K562 (cell line): ENCODE measurements around the gene OPCML. TPM values are rescaled to one million over a fixed set of nuclear protein-coding genes. Genes with fewer than 3 reads are reported as not detected.

ENCODE experiments used
- ATAC-seq: fragments of 200-7000 bp; cut with Tn5 transposase; 3 replicates; pipeline ENCODE4 v1.9.1; 2020; ENCODE audit warnings: moderate library complexity
- BruUV-seq: library from RNA; stranded (reverse); fragments of 400-500 nt; replicated peaks from 2 replicates; lab custom pipeline; 2021; lab: Mats Ljungman, UMichigan
- CTCF ChIA-PET: fragments of 300-600 bp; formaldehyde crosslinking; extraction: SDS; loops from one replicate; lab custom pipeline; 2021; ENCODE audit warnings: low intra/inter-chr PET ratio; lab: Yijun Ruan, JAX
- POLR2A ChIA-PET: fragments of 300-600, 350-650 bp; sonication (Branson Sonifier 250); formaldehyde crosslinking; extraction: SDS; loops from one replicate; lab custom pipeline; 2021; ENCODE audit warnings: antibody characterized with exemption, inconsistent platforms; lab: Yijun Ruan, JAX
- DNase-seq, 4 experiments: peaks; one replicate each; pipeline versions ENCODE4 v3.0.0 to v3.0.0-alpha.2; 2011 to 2018; ENCODE audit warnings: low spot score in 3 of 4, mixed read lengths in 3 of 4; ENCODE audit errors: extremely low read depth in 1 of 4
- FAIRE-seq: peaks from 2 replicates; lab custom pipeline; 2011; peaks lifted over from hg19 to GRCh38; lab: Jason Lieb, UNC
- H2AFZ ChIP-seq: 2 replicates; pipeline ENCODE4 v1.6.0; 2011; ENCODE audit warnings: low read depth, low read length, control low read depth, inconsistent platforms
- H3K27ac ChIP-seq: fragments of 200-600 bp; 3 replicates; pipeline ENCODE4 v1.8.0; 2011; ENCODE audit warnings: low read depth, mild to moderate bottlenecking, control low read depth, inconsistent platforms, low read length, moderate library complexity, mixed read lengths; ENCODE audit errors: extremely low read depth
- H3K27me3 ChIP-seq, 2 experiments: fragments of 300-600 bp in 1 of 2; 2 replicates in 1 of 2; 3 replicates in 1 of 2; pipeline versions ENCODE4 v1.6.0 to v1.8.0; 2011; ENCODE audit warnings: inconsistent platforms in 2 of 2, low read length in 2 of 2, mild to moderate bottlenecking in 1 of 2, mixed read lengths in 1 of 2, moderate library complexity in 1 of 2; ENCODE audit not compliant: control insufficient read depth in 2 of 2, insufficient read depth in 2 of 2
- H3K36me3 ChIP-seq: fragments of 300-600 bp; 3 replicates; pipeline ENCODE4 v1.8.0; 2011; ENCODE audit warnings: mild to moderate bottlenecking, low read length, inconsistent platforms; ENCODE audit not compliant: control insufficient read depth, insufficient read depth
- H3K4me1 ChIP-seq, 2 experiments: fragments of 200-600 bp in 1 of 2; replicated peaks in 1 of 2; 2 replicates in 1 of 2; 3 replicates in 1 of 2; pipeline versions ENCODE4 v1.5.1 to v1.8.0; 2011; ENCODE audit warnings: inconsistent platforms in 2 of 2, low read length in 2 of 2, mild to moderate bottlenecking in 1 of 2, mixed read lengths in 1 of 2, moderate library complexity in 1 of 2; ENCODE audit not compliant: control insufficient read depth in 2 of 2, insufficient read depth in 2 of 2
- H3K4me2 ChIP-seq: 2 replicates; pipeline ENCODE4 v1.6.1; 2011; ENCODE audit warnings: low read length, control low read depth, inconsistent platforms, mixed read lengths; ENCODE audit not compliant: insufficient read depth
- H3K4me3 ChIP-seq: fragments of 200-600 bp; sonication (generic), shearing (Covaris generic); 2 replicates; pipeline ENCODE4 v1.5.1; 2016; ENCODE audit warnings: control low read depth, inconsistent platforms
- H3K79me2 ChIP-seq: fragments of 200-600 bp; 3 replicates; pipeline ENCODE4 v1.8.0; 2011; ENCODE audit warnings: low read length, inconsistent platforms; ENCODE audit not compliant: control insufficient read depth, insufficient read depth
- H3K9ac ChIP-seq, 2 experiments: 2 replicates each; pipeline versions ENCODE4 v1.6.0 to v1.6.1; 2011; ENCODE audit warnings: low read depth in 2 of 2, low read length in 2 of 2, control low read depth in 1 of 2, inconsistent platforms in 1 of 2, mild to moderate bottlenecking in 1 of 2, mixed read lengths in 1 of 2; ENCODE audit not compliant: insufficient read depth in 1 of 2
- H3K9me1 ChIP-seq: one replicate; pipeline ENCODE4 v1.6.0; 2011; ENCODE audit warnings: inconsistent platforms, mild to moderate bottlenecking, low read length, moderate library complexity; ENCODE audit not compliant: control insufficient read depth, insufficient read depth
- H3K9me3 ChIP-seq: replicated peaks from 2 replicates; pipeline ENCODE4 v1.5.1; 2011; ENCODE audit warnings: low read depth, low read length, inconsistent platforms; ENCODE audit not compliant: control insufficient read depth, insufficient read depth
- H4K20me1 ChIP-seq: replicated peaks from 2 replicates; pipeline ENCODE4 v1.6.1; 2011; ENCODE audit warnings: low read length, inconsistent platforms, mixed read lengths; ENCODE audit not compliant: control insufficient read depth, insufficient read depth
- RAD21 ChIP-seq, 2 experiments: fragments of 250-450 bp in 1 of 2; fragments of 450-650 bp in 1 of 2; sonication (Bioruptor Pico) in 1 of 2; formaldehyde crosslinking in 1 of 2; IDR thresholded peaks in 1 of 2; conservative IDR thresholded peaks in 1 of 2; 2 replicates each; pipeline versions ENCODE4 v1.4.0 to v1.8.0; 2020 to 2022; ENCODE audit warnings: mild to moderate bottlenecking in 2 of 2, moderate library complexity in 1 of 2
- SNRNP70 ChIP-seq: fragments of 200-400 bp; formaldehyde crosslinking; optimal IDR thresholded peaks from 2 replicates; pipeline ENCODE3; 2017; ENCODE audit warnings: low read depth, low read length
- ZNF384 ChIP-seq: IDR thresholded peaks from 2 replicates; pipeline ENCODE4 v1.6.1; 2012; ENCODE audit warnings: low read depth, low read length, improper control_type of control experiment
- WGBS: fragments of 100-300 bp; shearing (Covaris generic); methylation state at CpG from one replicate; pipeline ENCODE4 v1.1.6; 2016; ENCODE audit warnings: low coverage, mixed read lengths; ENCODE audit not compliant: insufficient coverage; ENCODE audit errors: missing lambda C conversion rate; 5-methylcytosine and 5-hydroxymethylcytosine counted together
- in situ Hi-C: fragments of 300-500 bp; cut with MboI; formaldehyde crosslinking; loops from 4 replicates; pipeline ENCODE4 v1.15.0; 2018; ENCODE audit warnings: inconsistent platforms, mixed read lengths
- intact Hi-C: fragments of 100-400 bp; cut with micrococcal nuclease; formaldehyde crosslinking; loops from 2 replicates; pipeline ENCODE4 v1.14.2; 2022
- polyA plus RNA-seq, 8 experiments: library from polyadenylated mRNA; depleted of rRNA in 4 of 8; stranded (reverse) in 5 of 8; unstranded in 3 of 8; fragments of >200 nt; fragmentation: Nextera tagmentation in 2 of 8; fragmentation: Illumina TruSeq in 1 of 8; extraction: Ambion mirVana in 2 of 8; extraction: Trizol in 1 of 8; gene quantifications; 2 replicates each; pipeline versions ENCODE4 v1.2.1 to v1.2.3, GENCODE V29; 2011 to 2014; ENCODE audit warnings: inconsistent platforms in 1 of 8, missing spikeins in 1 of 8
- total RNA-seq, 7 experiments: library from RNA; depleted of rRNA in 6 of 7; stranded (reverse); fragments of >200 nt in 6 of 7; fragmentation: Illumina TruSeq in 2 of 7; extraction: Trizol in 2 of 7; gene quantifications; 2 replicates each; pipeline versions ENCODE4 v1.2.1 to v1.2.3, GENCODE V29; 2011 to 2021; ENCODE audit warnings: low replicate concordance in 1 of 7
- TF ChIP-seq, protein P1 (sequence below), 2 experiments: fragments of 450-650 bp; formaldehyde crosslinking in 1 of 2; IDR thresholded peaks; 2 replicates each; pipeline versions ENCODE4 v1.4.0 to v1.6.1; 2014 to 2020; ENCODE audit warnings: mild to moderate bottlenecking in 2 of 2, borderline replicate concordance in 1 of 2, low read depth in 1 of 2
- TF ChIP-seq, protein P2 (sequence below), 3 experiments: IDR thresholded peaks in 2 of 3; conservative IDR thresholded peaks in 1 of 3; 2 replicates each; pipeline ENCODE4 v1.5.1; 2011 to 2012; ENCODE audit warnings: low read length in 3 of 3, mild to moderate bottlenecking in 3 of 3, control low read depth in 2 of 3, improper control_type of control experiment in 1 of 3, inconsistent platforms in 1 of 3, low read depth in 1 of 3, mixed read lengths in 1 of 3, moderate library complexity in 1 of 3; ENCODE audit not compliant: insufficient read depth in 2 of 3

Gene OPCML
- total and polyA plus RNA-seq, 9 of the 15 experiments (the other 6 are each of a cell fraction or from before 2014, with no cell fraction given), result not detected

DNA sequence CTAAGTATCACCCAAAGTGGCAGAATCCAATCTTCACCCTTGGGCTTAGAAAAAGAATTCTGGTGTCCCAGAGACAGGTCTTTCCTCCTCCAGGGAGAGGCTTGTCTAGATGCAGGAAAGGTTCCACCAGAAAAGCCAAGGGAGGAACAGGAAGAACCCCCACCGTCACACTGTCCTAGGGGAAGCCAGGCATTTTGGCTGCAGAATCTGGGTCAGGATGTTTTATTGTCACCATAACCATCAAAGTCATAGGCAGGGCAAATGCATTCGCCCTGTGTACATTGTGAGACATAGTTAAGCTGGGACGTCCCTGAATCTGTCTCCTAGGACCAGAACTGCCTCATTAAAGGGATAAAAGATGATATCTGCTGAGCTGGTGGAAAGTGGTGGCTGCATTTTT is 590.5 kb downstream of the OPCML start (continued):
- no peak for TF ChIP-seq SNRNP70
- TF ChIP-seq, all 486 proteins: peak for 0

DNA sequence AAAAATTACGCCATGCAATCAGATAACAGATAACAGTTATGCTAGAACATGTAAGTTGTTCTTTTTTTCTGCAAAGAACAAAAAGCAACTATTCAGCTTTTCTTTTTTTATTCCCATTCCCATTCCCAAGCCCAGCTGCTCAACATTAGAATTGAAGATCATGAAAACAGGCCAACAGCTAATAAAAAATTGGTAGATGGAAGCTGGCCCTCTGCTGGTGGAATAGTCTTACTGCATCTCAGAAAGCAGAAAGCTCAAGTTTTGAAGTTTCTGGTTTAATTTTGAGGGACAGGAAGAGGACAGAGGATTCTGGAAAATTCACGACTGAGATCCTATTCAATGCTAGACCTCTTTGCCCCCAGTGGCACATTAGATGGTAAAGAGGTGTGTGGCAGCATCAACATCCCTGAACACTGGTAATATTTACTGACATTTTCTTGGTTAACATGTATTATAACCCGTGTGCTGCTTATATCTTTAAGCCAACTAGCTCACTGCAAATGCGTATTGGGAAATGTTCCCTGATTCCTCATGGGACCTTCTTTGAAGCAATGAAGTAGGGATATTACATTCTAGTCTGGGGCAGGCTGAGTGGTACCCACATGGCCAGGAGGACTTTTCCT is 591.2 kb downstream of the OPCML start:
- no peak overlapping the region for H3K4me2 ChIP-seq
- no peaks in the 10 kb centered on the region for H3K79me2 ChIP-seq
- FAIRE-seq (peak; percentile 35), DNase-seq (peak; percentile 6 to 33 (median 24)), ATAC-seq (no peak)
- TF ChIP-seq, protein P1, sequence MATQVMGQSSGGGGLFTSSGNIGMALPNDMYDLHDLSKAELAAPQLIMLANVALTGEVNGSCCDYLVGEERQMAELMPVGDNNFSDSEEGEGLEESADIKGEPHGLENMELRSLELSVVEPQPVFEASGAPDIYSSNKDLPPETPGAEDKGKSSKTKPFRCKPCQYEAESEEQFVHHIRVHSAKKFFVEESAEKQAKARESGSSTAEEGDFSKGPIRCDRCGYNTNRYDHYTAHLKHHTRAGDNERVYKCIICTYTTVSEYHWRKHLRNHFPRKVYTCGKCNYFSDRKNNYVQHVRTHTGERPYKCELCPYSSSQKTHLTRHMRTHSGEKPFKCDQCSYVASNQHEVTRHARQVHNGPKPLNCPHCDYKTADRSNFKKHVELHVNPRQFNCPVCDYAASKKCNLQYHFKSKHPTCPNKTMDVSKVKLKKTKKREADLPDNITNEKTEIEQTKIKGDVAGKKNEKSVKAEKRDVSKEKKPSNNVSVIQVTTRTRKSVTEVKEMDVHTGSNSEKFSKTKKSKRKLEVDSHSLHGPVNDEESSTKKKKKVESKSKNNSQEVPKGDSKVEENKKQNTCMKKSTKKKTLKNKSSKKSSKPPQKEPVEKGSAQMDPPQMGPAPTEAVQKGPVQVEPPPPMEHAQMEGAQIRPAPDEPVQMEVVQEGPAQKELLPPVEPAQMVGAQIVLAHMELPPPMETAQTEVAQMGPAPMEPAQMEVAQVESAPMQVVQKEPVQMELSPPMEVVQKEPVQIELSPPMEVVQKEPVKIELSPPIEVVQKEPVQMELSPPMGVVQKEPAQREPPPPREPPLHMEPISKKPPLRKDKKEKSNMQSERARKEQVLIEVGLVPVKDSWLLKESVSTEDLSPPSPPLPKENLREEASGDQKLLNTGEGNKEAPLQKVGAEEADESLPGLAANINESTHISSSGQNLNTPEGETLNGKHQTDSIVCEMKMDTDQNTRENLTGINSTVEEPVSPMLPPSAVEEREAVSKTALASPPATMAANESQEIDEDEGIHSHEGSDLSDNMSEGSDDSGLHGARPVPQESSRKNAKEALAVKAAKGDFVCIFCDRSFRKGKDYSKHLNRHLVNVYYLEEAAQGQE (IDR thresholded peaks at IDR 0.05; ENCODE audit: borderline replicate concordance), result peak; percentile 19; the same call in 1 of the 2 replicates
- TF ChIP-seq, protein P1 (CRISPR knock-in tag; IDR thresholded peaks at IDR 0.05; ENCODE audit: low read depth), result no peak
- TF ChIP-seq RAD21 (CRISPR knock-in tag; conservative IDR thresholded peaks at IDR 0.05 in 1 of 2, IDR thresholded peaks at IDR 0.05 in 1 of 2), result peak; percentile 40 to 51
- no peak for TF ChIP-seq ZNF384
- TF ChIP-seq, protein P2, sequence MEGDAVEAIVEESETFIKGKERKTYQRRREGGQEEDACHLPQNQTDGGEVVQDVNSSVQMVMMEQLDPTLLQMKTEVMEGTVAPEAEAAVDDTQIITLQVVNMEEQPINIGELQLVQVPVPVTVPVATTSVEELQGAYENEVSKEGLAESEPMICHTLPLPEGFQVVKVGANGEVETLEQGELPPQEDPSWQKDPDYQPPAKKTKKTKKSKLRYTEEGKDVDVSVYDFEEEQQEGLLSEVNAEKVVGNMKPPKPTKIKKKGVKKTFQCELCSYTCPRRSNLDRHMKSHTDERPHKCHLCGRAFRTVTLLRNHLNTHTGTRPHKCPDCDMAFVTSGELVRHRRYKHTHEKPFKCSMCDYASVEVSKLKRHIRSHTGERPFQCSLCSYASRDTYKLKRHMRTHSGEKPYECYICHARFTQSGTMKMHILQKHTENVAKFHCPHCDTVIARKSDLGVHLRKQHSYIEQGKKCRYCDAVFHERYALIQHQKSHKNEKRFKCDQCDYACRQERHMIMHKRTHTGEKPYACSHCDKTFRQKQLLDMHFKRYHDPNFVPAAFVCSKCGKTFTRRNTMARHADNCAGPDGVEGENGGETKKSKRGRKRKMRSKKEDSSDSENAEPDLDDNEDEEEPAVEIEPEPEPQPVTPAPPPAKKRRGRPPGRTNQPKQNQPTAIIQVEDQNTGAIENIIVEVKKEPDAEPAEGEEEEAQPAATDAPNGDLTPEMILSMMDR (IDR thresholded peaks at IDR 0.05 in 2 of 3, conservative IDR thresholded peaks at IDR 0.05 in 1 of 3; ENCODE audit: insufficient read depth in 2 of 3, low read depth in 1 of 3, low read length in 3 of 3), result peak; percentile 23 to 66 (median 64); a peak in 5 of 6 replicates
- CTCF ChIA-PET, result no interaction called here
- H4K20me1 ChIP-seq, result no peaks in the 10 kb centered on the region
- no peaks in the 10 kb centered on the region for H3K9me1 ChIP-seq
- H3K4me3 ChIP-seq, result no peak overlapping the region
- no peak overlapping the region for H3K9ac ChIP-seq
- no peaks in the 10 kb centered on the region for H3K4me1 ChIP-seq
- in situ Hi-C loops (no loop called here), intact Hi-C loops (loop anchor here (5.0 kb wide), 1 partner anchor 1249 kb away; no protein-coding TSS in a partner anchor)
- H3K9me3 ChIP-seq, result no peaks in the 10 kb centered on the region
- 10% methylated on average over 4 of the region's 4 CpGs for WGBS
- POLR2A ChIA-PET, result interaction anchor here (0.6 kb wide), 1 partner anchor 784 kb away, joined by 3 read pairs; no protein-coding TSS in a partner anchor
- no peaks in the 10 kb centered on the region for H3K36me3 ChIP-seq
- H3K27ac ChIP-seq, result no peak overlapping the region
- no peak overlapping the region for H2AFZ ChIP-seq
- H3K27me3 ChIP-seq, result no peaks in the 10 kb centered on the region
- BruUV-seq, result no TSS peak
